Ectodermal cell (in vitro differentiated cells): Measurements from ENCODE around the gene NFATC1.

Experiments used
- H3K27ac ChIP-seq: 2 replicates; pipeline ENCODE4 v1.7.0; 2013; ENCODE audit warnings: mild to moderate bottlenecking, low read depth, low read length; ENCODE audit not compliant: insufficient read depth, poor library complexity, severe bottlenecking
- H3K27me3 ChIP-seq: 2 replicates; pipeline ENCODE4 v1.7.0; 2013; ENCODE audit warnings: mild to moderate bottlenecking, low read length; ENCODE audit not compliant: insufficient read depth, control insufficient read depth, poor library complexity, severe bottlenecking
- H3K36me3 ChIP-seq: one replicate; pipeline ENCODE4 v1.7.0; 2013; ENCODE audit warnings: low read length; ENCODE audit not compliant: control insufficient read depth, insufficient read depth
- H3K4me1 ChIP-seq: one replicate; pipeline ENCODE4 v1.7.0; 2013; ENCODE audit warnings: low read length; ENCODE audit not compliant: control insufficient read depth, insufficient read depth
- H3K4me3 ChIP-seq: 2 replicates; pipeline ENCODE4 v1.7.0; 2013; ENCODE audit warnings: low read depth, low read length, control low read depth; ENCODE audit not compliant: insufficient read depth
- H3K9me3 ChIP-seq: 2 replicates; pipeline ENCODE4 v1.7.0; 2013; ENCODE audit warnings: mild to moderate bottlenecking, low read length, moderate library complexity; ENCODE audit not compliant: control insufficient read depth
- WGBS, 2 experiments: methylation state at CpG; one replicate each; pipeline ENCODE4 v1.1.7; 2013; ENCODE audit warnings: missing lambda C conversion rate in 2 of 2; 5-methylcytosine and 5-hydroxymethylcytosine counted together

NFATC1 gene

DNA sequence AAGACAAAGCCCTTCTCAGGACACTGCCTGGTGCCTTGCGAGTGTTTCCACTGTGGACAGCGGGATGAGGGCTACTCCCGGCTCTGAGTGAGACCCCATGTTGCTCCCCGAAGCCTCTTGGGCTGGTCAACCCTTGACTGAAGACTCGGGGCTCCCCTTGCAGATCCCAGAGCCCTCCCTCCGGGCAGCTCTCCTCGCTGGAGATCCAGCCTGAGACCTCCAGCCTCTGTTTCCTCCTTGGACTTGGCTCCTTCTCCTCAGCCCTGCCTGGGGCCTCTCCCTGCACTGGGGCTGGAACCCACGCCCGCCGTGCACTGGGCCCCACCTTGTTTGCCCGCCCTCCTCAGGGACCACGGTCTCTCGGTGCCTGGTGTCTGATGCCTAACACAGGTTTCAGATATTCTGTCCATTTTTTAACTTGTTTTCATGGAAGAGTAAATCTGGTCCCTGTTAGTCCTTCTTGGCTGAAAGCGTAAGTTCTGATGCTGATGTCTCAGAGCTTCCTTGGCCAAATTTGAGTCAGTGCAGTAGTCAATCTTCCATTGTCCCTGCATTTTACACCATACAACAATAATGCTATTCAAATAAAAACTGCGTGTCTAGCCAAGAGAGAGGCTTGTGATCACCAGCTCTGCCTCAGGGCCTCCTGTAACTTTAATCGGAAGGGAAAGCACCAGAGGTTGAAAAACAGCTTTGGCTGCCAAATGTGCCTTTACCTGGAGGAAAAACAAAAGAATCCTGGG is 144.6 kb downstream of the NFATC1 start:
- 91 to 93% methylated on average over 16 of the region's 16 CpGs for WGBS, 2 experiments
- Histone ChIP-seq H3K4me1 (no peaks in the 10 kb centered on the region), H3K4me3 (no peak overlapping the region)

DNA sequence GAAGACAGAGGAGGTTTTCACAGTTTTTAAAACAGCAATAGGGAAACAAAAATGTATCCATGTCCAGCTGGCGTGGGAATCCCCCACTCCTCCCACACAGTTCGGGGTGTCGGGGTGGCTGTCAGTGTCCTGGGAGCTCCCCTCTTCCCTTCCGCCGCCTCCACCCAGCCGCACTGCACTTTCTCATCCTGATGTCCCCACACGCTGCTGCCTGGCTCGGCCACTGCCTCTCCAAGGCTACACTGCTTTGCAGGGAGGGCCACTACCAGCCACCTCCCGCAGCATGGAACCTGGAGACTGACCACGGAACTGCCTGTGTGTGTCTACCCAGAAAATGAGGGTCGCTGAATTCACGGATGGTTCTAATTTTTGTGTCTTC is 145.2 kb downstream of the NFATC1 start:
- Histone ChIP-seq H3K27me3 (no peaks in the 10 kb centered on the region), H3K27ac (no peak overlapping the region), H3K9me3 (peaks cover 3% of the 10 kb centered on the region), H3K36me3 (no peaks in the 10 kb centered on the region), H3K4me1 (no peaks in the 10 kb centered on the region), H3K4me3 (no peak overlapping the region)
- 90 to 93% methylated on average over 12 of the region's 12 CpGs for WGBS, 2 experiments

More for the DNA sequence above, 144.6 kb downstream of the NFATC1 start:
- Histone ChIP-seq H3K27ac (no peak overlapping the region), H3K27me3 (no peaks in the 10 kb centered on the region), H3K9me3 (peaks cover 3% of the 10 kb centered on the region), H3K36me3 (no peaks in the 10 kb centered on the region)

DNA sequence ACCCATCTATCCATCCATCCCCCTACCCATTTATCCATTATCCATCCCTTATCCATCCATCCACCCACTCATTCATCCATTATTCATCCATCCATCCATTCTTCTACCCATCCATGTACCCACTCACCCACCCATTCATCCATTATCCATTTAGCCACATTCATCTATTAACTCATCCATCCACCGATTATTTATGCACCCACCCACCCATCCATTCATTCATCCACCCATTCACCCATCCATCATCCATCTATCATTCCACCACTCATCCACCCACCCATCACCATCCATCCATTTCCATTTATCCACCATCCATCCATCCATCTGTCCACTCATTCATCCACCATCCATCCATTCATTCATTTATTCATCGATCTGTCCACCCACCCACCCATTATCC is 146.5 kb downstream of the NFATC1 start:
- whole genome bisulfite sequencing, 2 experiments, result 85 to 90% methylated on average over 2 of the region's 2 CpGs
- peaks cover 3% of the 10 kb centered on the region for H3K9me3 ChIP-seq
- no peak overlapping the region for H3K4me3 ChIP-seq
- H3K27me3 ChIP-seq, result no peaks in the 10 kb centered on the region
- H3K36me3 ChIP-seq, result no peaks in the 10 kb centered on the region
- H3K4me1 ChIP-seq, result peaks cover under 1% of the 10 kb centered on the region
- no peak overlapping the region for H3K27ac ChIP-seq

DNA sequence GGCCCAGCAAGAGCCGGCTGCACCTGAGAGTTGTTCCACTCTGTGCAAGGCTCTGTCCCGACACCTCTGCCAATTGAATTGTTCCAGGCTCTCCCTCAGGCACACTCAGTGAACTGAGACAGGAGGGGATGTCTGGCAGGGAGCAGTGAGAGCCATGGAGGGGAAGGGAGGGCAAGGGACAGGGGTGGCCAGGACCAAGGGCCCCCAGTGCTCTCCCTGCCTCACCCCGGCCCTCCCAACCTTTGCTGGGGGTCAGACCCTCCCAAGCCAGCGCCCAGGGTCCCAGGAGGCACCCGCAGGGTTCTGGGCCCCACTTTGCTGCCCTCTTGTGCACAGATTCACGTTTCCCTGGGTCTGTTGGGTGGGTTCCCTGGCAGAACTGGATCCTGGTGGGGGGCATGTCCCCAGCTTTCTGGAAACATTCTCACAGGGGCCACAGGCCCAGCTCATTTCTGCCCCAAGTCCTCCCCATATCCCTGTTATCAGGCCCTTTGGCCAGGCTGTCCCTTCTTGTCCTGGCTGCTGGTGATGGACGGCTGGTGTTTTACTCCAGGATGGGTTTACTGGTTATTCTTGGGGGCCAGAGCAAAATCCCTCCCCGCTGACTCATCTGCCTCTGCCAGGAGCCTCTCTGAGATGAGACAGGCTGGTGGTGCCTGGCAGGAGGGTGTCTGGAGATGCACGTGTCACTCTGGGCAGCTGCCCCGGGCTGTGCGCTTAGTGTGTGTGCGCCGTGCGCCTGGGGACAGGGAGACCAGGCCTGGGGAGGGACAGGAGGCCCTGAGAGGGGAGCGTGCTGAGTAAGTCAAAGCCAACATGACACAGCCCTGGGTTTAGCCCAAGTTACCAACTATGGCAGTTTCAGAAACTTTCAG is 147.4 kb downstream of the NFATC1 start:
- Histone ChIP-seq H3K4me1 (peaks cover 5% of the 10 kb centered on the region), H3K27ac (no peak overlapping the region), H3K27me3 (no peaks in the 10 kb centered on the region), H3K36me3 (no peaks in the 10 kb centered on the region), H3K4me3 (no peak overlapping the region), H3K9me3 (no peaks in the 10 kb centered on the region)
- 91 to 92% methylated on average over 15 of the region's 15 CpGs for WGBS, 2 experiments

DNA sequence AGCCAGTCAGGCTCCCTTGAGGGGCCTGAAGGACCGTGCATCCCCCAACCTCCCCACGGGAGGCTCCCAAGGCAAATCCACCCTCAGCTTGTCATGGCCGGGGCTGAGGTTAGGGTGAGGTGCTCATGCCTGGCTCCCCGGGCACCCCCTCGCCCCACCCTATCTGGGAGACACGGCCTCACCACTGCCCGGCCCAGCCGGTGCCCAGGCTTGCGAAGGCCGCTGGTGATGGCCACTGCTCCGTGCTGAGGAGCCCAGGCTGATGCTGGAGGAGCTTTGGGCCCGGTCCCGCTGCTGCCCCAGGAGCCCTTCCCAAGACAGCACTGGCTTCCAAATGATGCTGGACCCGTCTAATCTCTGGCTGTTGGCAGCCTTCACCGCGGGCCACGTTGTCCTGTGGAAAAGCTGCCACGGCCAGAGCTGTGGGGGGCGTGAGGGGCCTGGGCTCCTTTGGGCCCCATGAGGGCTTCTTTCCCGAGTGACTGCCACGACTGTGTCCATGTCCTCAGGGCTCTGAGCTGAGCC is 148.2 kb downstream of the NFATC1 start:
- no peak overlapping the region for H3K27ac ChIP-seq
- H3K4me1 ChIP-seq, result peaks cover 5% of the 10 kb centered on the region
- WGBS, 2 experiments, result 93 to 95% methylated on average over 21 of the region's 21 CpGs
- H3K9me3 ChIP-seq, result no peaks in the 10 kb centered on the region
- H3K4me3 ChIP-seq, result no peak overlapping the region
- no peaks in the 10 kb centered on the region for H3K27me3 ChIP-seq
- H3K36me3 ChIP-seq, result no peaks in the 10 kb centered on the region

DNA sequence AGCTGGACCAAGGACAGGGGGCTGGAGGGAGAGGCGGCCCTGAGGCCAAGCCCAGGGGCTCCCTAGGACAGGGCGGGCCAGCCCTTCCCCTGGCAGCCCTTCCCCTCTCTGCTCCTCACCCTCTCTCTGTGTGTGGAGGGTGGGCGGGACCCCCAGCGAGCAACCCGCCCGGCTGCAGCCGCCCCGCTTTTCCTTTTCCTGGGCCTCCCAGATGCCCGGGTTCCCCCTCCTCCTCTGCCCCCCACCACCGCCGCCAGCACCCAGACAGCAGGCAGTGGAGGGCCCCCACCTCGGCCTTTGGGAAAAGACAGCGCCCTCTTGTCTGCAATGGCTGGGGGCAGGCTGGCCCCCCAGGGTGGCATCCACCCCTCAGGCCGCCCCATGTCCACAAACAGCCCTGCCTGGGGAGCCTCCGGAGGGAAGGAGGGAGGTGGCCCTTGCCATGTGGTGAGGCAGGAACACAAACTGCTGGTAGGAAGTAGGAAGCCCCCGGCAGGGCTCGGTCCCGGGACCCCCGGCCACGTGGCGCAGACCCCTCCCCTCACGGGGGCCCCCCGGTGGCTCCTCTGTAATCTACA is 148.7 kb downstream of the NFATC1 start:
- peaks cover 5% of the 10 kb centered on the region for H3K4me1 ChIP-seq
- WGBS, 2 experiments, result 85 to 88% methylated on average over 23 of the region's 23 CpGs
- no peaks in the 10 kb centered on the region for H3K9me3 ChIP-seq
- H3K36me3 ChIP-seq, result no peaks in the 10 kb centered on the region
- H3K27ac ChIP-seq, result no peak overlapping the region
- H3K27me3 ChIP-seq, result no peaks in the 10 kb centered on the region
- no peak overlapping the region for H3K4me3 ChIP-seq

DNA sequence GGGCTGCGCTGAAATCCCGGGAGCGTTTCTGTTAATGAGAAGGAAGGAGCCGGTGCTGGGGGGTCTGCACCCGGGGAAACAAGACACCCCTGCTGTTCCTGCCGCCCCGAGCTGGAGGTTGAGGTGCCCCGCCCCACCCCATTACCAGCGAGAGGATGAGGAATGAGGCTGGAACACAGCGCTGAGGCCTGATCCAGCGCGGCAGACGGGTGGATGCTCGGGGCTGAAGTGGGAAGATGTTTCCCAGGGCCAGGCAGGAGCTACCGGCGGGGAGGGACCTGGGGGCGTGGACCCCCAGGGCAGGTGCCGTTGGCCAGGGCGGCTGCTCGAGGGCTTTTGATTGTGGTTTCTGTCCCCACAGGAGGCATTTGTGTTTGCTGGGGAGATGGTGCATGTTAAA is 149.5 kb downstream of the NFATC1 start:
- Histone ChIP-seq H3K4me3 (no peak overlapping the region), H3K27me3 (no peaks in the 10 kb centered on the region), H3K36me3 (no peaks in the 10 kb centered on the region), H3K27ac (no peak overlapping the region), H3K9me3 (no peaks in the 10 kb centered on the region), H3K4me1 (peaks cover 5% of the 10 kb centered on the region)
- WGBS, 2 experiments, result 87 to 88% methylated on average over 20 of the region's 20 CpGs

DNA sequence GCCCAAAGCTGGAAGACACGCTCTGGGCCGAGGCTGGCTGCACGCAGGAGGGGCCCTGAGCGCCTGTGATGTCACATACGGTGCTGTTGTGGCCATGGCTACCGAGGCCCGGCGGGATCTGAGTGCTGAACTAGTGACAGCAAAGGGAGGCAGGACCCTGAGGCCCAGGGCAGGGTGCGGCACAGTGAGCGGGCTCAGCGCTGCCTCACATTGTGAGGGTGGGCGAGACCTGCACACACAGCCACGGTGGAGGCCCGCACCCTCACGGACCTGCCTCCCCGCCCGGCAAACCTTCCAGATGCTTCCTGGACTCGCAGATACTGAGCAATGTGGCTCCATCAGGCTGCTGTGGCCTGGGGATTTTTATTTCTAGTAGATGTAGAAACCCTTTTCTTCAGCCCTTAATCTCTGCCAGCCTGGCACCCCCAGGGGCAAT is 150.0 kb downstream of the NFATC1 start:
- Histone ChIP-seq H3K9me3 (no peaks in the 10 kb centered on the region), H3K27me3 (no peaks in the 10 kb centered on the region), H3K27ac (no peak overlapping the region), H3K4me3 (no peak overlapping the region), H3K4me1 (peaks cover 5% of the 10 kb centered on the region), H3K36me3 (no peaks in the 10 kb centered on the region)
- 93 to 95% methylated on average over 18 of the region's 18 CpGs for WGBS, 2 experiments

DNA sequence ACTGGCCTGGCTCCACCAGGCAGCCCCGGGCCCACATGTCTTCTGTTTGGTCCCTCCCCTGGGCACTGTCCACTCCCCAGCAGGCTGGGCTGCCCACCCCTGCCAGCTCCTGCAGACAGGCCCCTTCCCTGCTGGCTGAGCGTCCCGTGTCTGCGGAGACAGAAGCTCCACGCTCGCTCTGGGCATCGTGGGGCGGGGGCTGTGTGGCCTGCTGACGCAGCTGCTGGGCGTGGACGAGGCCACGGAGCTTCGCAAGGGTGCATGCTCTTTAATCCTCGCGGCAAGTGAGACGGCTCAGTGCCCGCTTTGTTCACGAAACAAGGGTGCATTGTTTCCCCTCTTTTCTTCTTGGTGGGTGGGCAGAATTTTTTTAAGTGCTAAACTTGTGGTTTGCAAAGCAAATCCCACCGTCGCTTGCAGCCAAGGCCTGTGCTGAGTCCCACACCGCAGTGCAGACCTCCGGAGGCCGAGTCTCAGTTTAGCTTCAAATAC is 151.1 kb downstream of the NFATC1 start:
- Histone ChIP-seq H3K27ac (no peak overlapping the region), H3K4me3 (no peak overlapping the region), H3K4me1 (peaks cover 5% of the 10 kb centered on the region), H3K27me3 (no peaks in the 10 kb centered on the region), H3K9me3 (no peaks in the 10 kb centered on the region), H3K36me3 (no peaks in the 10 kb centered on the region)
- 83 to 87% methylated on average over 23 of the region's 23 CpGs for WGBS, 2 experiments
